ENCODE results near the gene HYAL3. TPM values are rescaled to one million over a fixed set of nuclear protein-coding genes. Genes with fewer than 3 reads are reported as not detected.

HYAL3 gene
- total and polyA plus RNA-seq, 2 of the 13 experiments (the other 11 are each of a cell fraction or from before 2014, with no cell fraction given), result 5.5 to 10.4 TPM

DNA sequence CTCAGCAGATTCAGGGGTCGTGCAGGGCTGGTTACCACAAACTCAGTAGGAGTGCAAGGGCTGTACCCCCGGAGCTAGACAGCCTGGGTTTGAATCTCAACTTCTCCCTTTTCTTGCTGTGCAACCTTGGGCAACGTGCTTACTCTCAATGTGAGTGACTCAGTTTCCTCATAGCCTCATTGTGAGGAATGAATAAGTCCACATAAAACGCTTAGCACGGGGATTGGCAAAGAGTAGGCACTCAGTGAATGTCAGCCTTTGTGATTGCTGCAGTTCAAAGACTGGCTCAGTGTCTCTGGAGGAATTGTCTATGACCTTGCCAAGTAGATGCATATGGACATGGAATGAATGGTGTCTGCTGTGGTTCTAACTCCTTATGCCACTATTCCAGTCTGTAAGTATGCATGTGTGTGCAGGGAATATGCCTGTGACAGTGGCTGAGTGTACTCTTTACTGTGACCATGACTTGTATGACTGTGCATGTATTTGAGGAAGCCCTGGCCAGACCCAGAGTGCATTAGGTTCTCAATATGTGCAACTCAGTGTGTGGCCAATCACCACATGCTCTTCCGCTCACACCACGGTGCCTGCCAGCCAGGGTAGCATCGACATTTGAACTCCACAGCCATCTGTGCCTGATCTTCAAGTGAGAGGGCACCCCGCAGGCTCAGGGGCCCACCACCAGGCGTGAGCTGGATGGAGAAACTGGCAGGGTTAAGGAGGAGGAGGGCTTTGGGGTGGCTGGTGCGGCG is 900 bp upstream of the HYAL3 start (continued):
- TF ChIP-seq ZNF460 (CRISPR knock-in tag; IDR thresholded peaks at IDR 0.05; ENCODE audit: borderline replicate concordance) (no peak), TBP (CRISPR knock-in tag; IDR thresholded peaks at IDR 0.05) (no peak), SMYD3 (CRISPR knock-in tag; IDR thresholded peaks at IDR 0.05) (no peak), KLF11 (CRISPR knock-in tag; IDR thresholded peaks at IDR 0.05) (no peak), SSRP1 (CRISPR knock-in tag; IDR thresholded peaks at IDR 0.05) (no peak), ZNF296 (CRISPR knock-in tag; conservative IDR thresholded peaks at IDR 0.05) (no peak), FOXJ3 (CRISPR knock-in tag; IDR thresholded peaks at IDR 0.05; ENCODE audit: borderline replicate concordance) (no peak), REPIN1 (CRISPR knock-in tag; IDR thresholded peaks at IDR 0.05; ENCODE audit: borderline replicate concordance, low read depth) (no peak), KLF12 (CRISPR knock-in tag; IDR thresholded peaks at IDR 0.05; ENCODE audit: borderline replicate concordance) (no peak), ZNF713 (CRISPR knock-in tag; IDR thresholded peaks at IDR 0.05) (no peak), NAIF1 (CRISPR knock-in tag; IDR thresholded peaks at IDR 0.05; ENCODE audit: borderline replicate concordance) (no peak), GLI4 (CRISPR knock-in tag; IDR thresholded peaks at IDR 0.05; ENCODE audit: borderline replicate concordance) (no peak), SMARCC2 (IDR thresholded peaks at IDR 0.05) (no peak), ZNF556 (CRISPR knock-in tag; IDR thresholded peaks at IDR 0.05; ENCODE audit: borderline replicate concordance) (peak; percentile 63; the same call in 1 of the 2 replicates), ARID3A (IDR thresholded peaks at IDR 0.05; ENCODE audit: low read depth, low read length) (no peak), HMG20B (CRISPR knock-in tag; conservative IDR thresholded peaks at IDR 0.05) (no peak)
- TF ChIP-seq, protein P1, sequence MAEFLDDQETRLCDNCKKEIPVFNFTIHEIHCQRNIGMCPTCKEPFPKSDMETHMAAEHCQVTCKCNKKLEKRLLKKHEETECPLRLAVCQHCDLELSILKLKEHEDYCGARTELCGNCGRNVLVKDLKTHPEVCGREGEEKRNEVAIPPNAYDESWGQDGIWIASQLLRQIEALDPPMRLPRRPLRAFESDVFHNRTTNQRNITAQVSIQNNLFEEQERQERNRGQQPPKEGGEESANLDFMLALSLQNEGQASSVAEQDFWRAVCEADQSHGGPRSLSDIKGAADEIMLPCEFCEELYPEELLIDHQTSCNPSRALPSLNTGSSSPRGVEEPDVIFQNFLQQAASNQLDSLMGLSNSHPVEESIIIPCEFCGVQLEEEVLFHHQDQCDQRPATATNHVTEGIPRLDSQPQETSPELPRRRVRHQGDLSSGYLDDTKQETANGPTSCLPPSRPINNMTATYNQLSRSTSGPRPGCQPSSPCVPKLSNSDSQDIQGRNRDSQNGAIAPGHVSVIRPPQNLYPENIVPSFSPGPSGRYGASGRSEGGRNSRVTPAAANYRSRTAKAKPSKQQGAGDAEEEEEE (CRISPR knock-in tag; IDR thresholded peaks at IDR 0.05; ENCODE audit: borderline replicate concordance), result no peak
- TF ChIP-seq, protein P2, sequence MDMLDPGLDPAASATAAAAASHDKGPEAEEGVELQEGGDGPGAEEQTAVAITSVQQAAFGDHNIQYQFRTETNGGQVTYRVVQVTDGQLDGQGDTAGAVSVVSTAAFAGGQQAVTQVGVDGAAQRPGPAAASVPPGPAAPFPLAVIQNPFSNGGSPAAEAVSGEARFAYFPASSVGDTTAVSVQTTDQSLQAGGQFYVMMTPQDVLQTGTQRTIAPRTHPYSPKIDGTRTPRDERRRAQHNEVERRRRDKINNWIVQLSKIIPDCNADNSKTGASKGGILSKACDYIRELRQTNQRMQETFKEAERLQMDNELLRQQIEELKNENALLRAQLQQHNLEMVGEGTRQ (IDR thresholded peaks at IDR 0.05; ENCODE audit: low read depth, low read length), result no peak
- TF ChIP-seq, protein P2 (CRISPR knock-in tag; IDR thresholded peaks at IDR 0.05; ENCODE audit: borderline replicate concordance), result no peak
